Trophoblast cell (in vitro differentiated cells and primary cell): ENCODE data around the gene GTF2I.
"Not testable (repeated sequence)": the region's sequence is repeated elsewhere in the genome, so short reads cannot be mapped to it uniquely, and the experiment has no call there.

Experiments
- DNase-seq, 2 donors: peaks; one replicate each; pipeline ENCODE4 v3.0.0-alpha.2; 2016
- H2AFZ ChIP-seq: 2 replicates; pipeline ENCODE4 v1.6.1; 2013; ENCODE audit warnings: low read length, moderate library complexity, mild to moderate bottlenecking; ENCODE audit not compliant: insufficient read depth, poor library complexity
- H2AK5ac ChIP-seq: 2 replicates; pipeline ENCODE4 v1.6.1; 2013; ENCODE audit warnings: mild to moderate bottlenecking, low read length
- H2BK120ac ChIP-seq: 2 replicates; pipeline ENCODE4 v1.6.1; 2013; ENCODE audit warnings: low read length, mild to moderate bottlenecking, moderate library complexity; ENCODE audit not compliant: insufficient read depth, poor library complexity
- H2BK12ac ChIP-seq: 2 replicates; pipeline ENCODE4 v1.6.1; 2013; ENCODE audit warnings: mild to moderate bottlenecking, low read length, moderate library complexity
- H2BK5ac ChIP-seq: 2 replicates; pipeline ENCODE4 v1.6.1; 2013; ENCODE audit warnings: low read length, low read depth, moderate library complexity, mild to moderate bottlenecking; ENCODE audit not compliant: poor library complexity
- H3K14ac ChIP-seq: 2 replicates; pipeline ENCODE4 v1.6.1; 2013; ENCODE audit warnings: mild to moderate bottlenecking, low read length
- H3K18ac ChIP-seq: 2 replicates; pipeline ENCODE4 v1.6.1; 2013; ENCODE audit warnings: mild to moderate bottlenecking, low read length
- H3K23ac ChIP-seq: 2 replicates; pipeline ENCODE4 v1.6.1; 2013; ENCODE audit warnings: low read length
- H3K27ac ChIP-seq: 2 replicates; pipeline ENCODE4 v1.5.1; 2013; ENCODE audit warnings: low read depth, mild to moderate bottlenecking, inconsistent platforms, low read length, moderate library complexity
- H3K27me3 ChIP-seq: 2 replicates; pipeline ENCODE4 v1.6.1; 2013; ENCODE audit warnings: inconsistent platforms, mild to moderate bottlenecking, low read length, moderate library complexity; ENCODE audit not compliant: insufficient read depth
- H3K36me3 ChIP-seq, 2 experiments: 1 replicate in 1 of 2; 2 replicates in 1 of 2; pipeline ENCODE4 v1.6.1; 2013; ENCODE audit warnings: low read length in 2 of 2, mild to moderate bottlenecking in 2 of 2, moderate library complexity in 1 of 2; ENCODE audit not compliant: insufficient read depth in 2 of 2, control insufficient read depth in 1 of 2
- H3K4ac ChIP-seq: 2 replicates; pipeline ENCODE4 v1.6.1; 2013; ENCODE audit warnings: low read depth, mild to moderate bottlenecking, low read length, moderate library complexity
- H3K4me1 ChIP-seq, 2 experiments: 1 replicate in 1 of 2; 2 replicates in 1 of 2; pipeline ENCODE4 v1.6.1; 2013; ENCODE audit warnings: low read length in 2 of 2, mild to moderate bottlenecking in 2 of 2, moderate library complexity in 1 of 2; ENCODE audit not compliant: insufficient read depth in 2 of 2, control insufficient read depth in 1 of 2
- H3K4me2 ChIP-seq: 2 replicates; pipeline ENCODE4 v1.6.1; 2013; ENCODE audit warnings: inconsistent platforms, mild to moderate bottlenecking, low read length, moderate library complexity
- H3K4me3 ChIP-seq: 2 replicates; pipeline ENCODE4 v1.5.1; 2013; ENCODE audit warnings: mild to moderate bottlenecking, low read depth, low read length, inconsistent platforms
- H3K79me1 ChIP-seq: one replicate; pipeline ENCODE4 v1.6.1; 2013; ENCODE audit warnings: low read length
- H3K79me2 ChIP-seq: 2 replicates; pipeline ENCODE4 v1.6.1; 2013; ENCODE audit warnings: low read length, mild to moderate bottlenecking; ENCODE audit not compliant: control insufficient read depth, insufficient read depth, poor library complexity
- H3K9ac ChIP-seq: 2 replicates; pipeline ENCODE4 v1.6.1; 2013; ENCODE audit warnings: mild to moderate bottlenecking, low read length
- H3K9me3 ChIP-seq: 2 replicates; pipeline ENCODE4 v1.6.1; 2013; ENCODE audit warnings: low read depth, mild to moderate bottlenecking, control low read depth, inconsistent platforms, low read length; ENCODE audit not compliant: insufficient read depth
- H4K12ac ChIP-seq: 2 replicates; pipeline ENCODE4 v1.6.1; 2013; ENCODE audit warnings: low read depth, mild to moderate bottlenecking, low read length, moderate library complexity
- H4K8ac ChIP-seq: 2 replicates; pipeline ENCODE4 v1.6.1; 2013; ENCODE audit warnings: low read depth, mild to moderate bottlenecking, low read length, moderate library complexity
- H4K91ac ChIP-seq: one replicate; pipeline ENCODE4 v1.6.1; 2013; ENCODE audit warnings: low read depth, mild to moderate bottlenecking, low read length, moderate library complexity
- WGBS: extraction: QIAGEN DNeasy Blood & Tissue Kit; methylation state at CpG from one replicate; pipeline ENCODE4 v1.1.7; 2013; ENCODE audit warnings: missing lambda C conversion rate; ENCODE audit not compliant: insufficient read length, insufficient coverage; ENCODE audit errors: extremely low coverage; 5-methylcytosine and 5-hydroxymethylcytosine counted together

Gene GTF2I

GRCh38 chr7:74766991-74767390, 109.5 kb downstream of the GTF2I start:
- H4K8ac ChIP-seq, H2AK5ac ChIP-seq, H3K79me2 ChIP-seq, H3K4me2 ChIP-seq, H4K12ac ChIP-seq, H3K27ac ChIP-seq, H2AFZ ChIP-seq, H2BK5ac ChIP-seq, H3K9me3 ChIP-seq, H3K14ac ChIP-seq, H2BK120ac ChIP-seq, H3K4ac ChIP-seq, H3K23ac ChIP-seq, DNase-seq, H3K36me3 ChIP-seq, H2BK12ac ChIP-seq, H3K18ac ChIP-seq, H3K79me1 ChIP-seq, H3K27me3 ChIP-seq, H4K91ac ChIP-seq, H3K4me1 ChIP-seq, H3K9ac ChIP-seq, H3K4me3 ChIP-seq: not testable (repeated sequence)
- no CpG with 5 or more reads among the region's 10 CpGs for WGBS

GRCh38 chr7:74770062-74770461, 112.5 kb downstream of the GTF2I start:
- not testable (repeated sequence) for H3K23ac ChIP-seq, H3K4ac ChIP-seq, H2BK5ac ChIP-seq, H2AFZ ChIP-seq, H3K4me2 ChIP-seq, DNase-seq, H4K91ac ChIP-seq, H4K12ac ChIP-seq, H3K9ac ChIP-seq, H4K8ac ChIP-seq, H3K27ac ChIP-seq, H3K4me1 ChIP-seq, H3K79me2 ChIP-seq, H3K79me1 ChIP-seq, H3K36me3 ChIP-seq, H2BK120ac ChIP-seq, H2AK5ac ChIP-seq, H2BK12ac ChIP-seq, H3K18ac ChIP-seq, H3K4me3 ChIP-seq, H3K27me3 ChIP-seq, H3K14ac ChIP-seq, H3K9me3 ChIP-seq
- WGBS = no CpG with 5 or more reads among the region's 7 CpGs

GRCh38 chr7:74772093-74772492, 114.6 kb downstream of the GTF2I start:
- WGBS = no CpG with 5 or more reads among the region's 6 CpGs
- H3K4me1 ChIP-seq = not testable (repeated sequence)

GRCh38 chr7:74773760-74774750, 116.5 kb downstream of the GTF2I start, which contains the start of gene NCF1:
NCF1 (plus strand) TSS chr7:74774011; CDS start chr7:74774032, 21 bp downstream.
- H2BK5ac ChIP-seq, H4K91ac ChIP-seq, H2AFZ ChIP-seq, H3K18ac ChIP-seq, H3K4me2 ChIP-seq, H3K36me3 ChIP-seq, H3K9me3 ChIP-seq, H3K4me1 ChIP-seq, H3K9ac ChIP-seq, H3K27me3 ChIP-seq, H4K8ac ChIP-seq, H2AK5ac ChIP-seq, H3K27ac ChIP-seq, H3K79me2 ChIP-seq, H3K4ac ChIP-seq, DNase-seq, H3K4me3 ChIP-seq, H3K79me1 ChIP-seq, H4K12ac ChIP-seq, H3K14ac ChIP-seq, H3K23ac ChIP-seq, H2BK12ac ChIP-seq, H2BK120ac ChIP-seq: not testable (repeated sequence)
- no CpG with 5 or more reads among the region's 21 CpGs for WGBS

More at GRCh38 chr7:74772093-74772492, 114.6 kb downstream of the GTF2I start:
- not testable (repeated sequence) for H3K27ac ChIP-seq, H3K14ac ChIP-seq, H4K91ac ChIP-seq, H2BK5ac ChIP-seq, DNase-seq, H3K9me3 ChIP-seq, H3K36me3 ChIP-seq, H3K27me3 ChIP-seq, H3K4ac ChIP-seq, H3K4me2 ChIP-seq, H3K79me1 ChIP-seq, H2AFZ ChIP-seq, H3K9ac ChIP-seq, H4K8ac ChIP-seq, H3K18ac ChIP-seq, H2AK5ac ChIP-seq, H2BK12ac ChIP-seq, H3K4me3 ChIP-seq, H2BK120ac ChIP-seq, H3K23ac ChIP-seq, H3K79me2 ChIP-seq, H4K12ac ChIP-seq
